Transverse colon (tissue), 4 donors: ENCODE measurements around the gene ARID3C. TPM values are rescaled to one million over a fixed set of nuclear protein-coding genes. Genes with fewer than 3 reads are reported as not detected.
A peak's percentile ranks its signal among the peaks of the same experiment; 100 is the strongest.

Experiments used
- DNase-seq: peaks from one replicate; pipeline ENCODE4 v3.0.0-alpha.2; 2019
- H3K27ac ChIP-seq, 4 donors: fragments of 200-600 bp; sonication (generic); 2 replicates each; pipeline ENCODE4 v1.5.1; 2016 to 2018; ENCODE audit warnings: inconsistent platforms in 4 of 4
- H3K27me3 ChIP-seq: fragments of 200-600 bp; sonication (generic); 2 replicates; pipeline ENCODE4 v1.5.1; 2017; ENCODE audit warnings: inconsistent platforms
- H3K36me3 ChIP-seq, 4 donors: fragments of 200-600 bp; sonication (generic); 2 replicates each; pipeline ENCODE4 v1.5.1; 2017 to 2019; ENCODE audit warnings: inconsistent platforms in 4 of 4
- H3K4me1 ChIP-seq, 4 donors: fragments of 200-600 bp; sonication (generic); 2 replicates each; pipeline ENCODE4 v1.5.1; 2017 to 2020; ENCODE audit warnings: inconsistent platforms in 4 of 4
- H3K4me3 ChIP-seq, 4 donors: fragments of 200-600 bp; sonication (generic); 1 replicate in 1 of 4; 2 replicates in 3 of 4; pipeline versions ENCODE4 v1.5.1 to v1.6.1; 2017 to 2019; ENCODE audit warnings: inconsistent platforms in 4 of 4
- H3K9me3 ChIP-seq, 2 donors: fragments of 200-600 bp; sonication (generic); 2 replicates each; pipeline ENCODE4 v1.5.1; 2017 to 2019; ENCODE audit warnings: inconsistent platforms in 2 of 2
- EP300 ChIP-seq: sonication (generic); formaldehyde crosslinking; IDR thresholded peaks from one replicate; pipeline ENCODE4 v1.6.1; 2017; ENCODE audit warnings: antibody characterized with exemption, low read depth
- POLR2A ChIP-seq: fragments of 450-650 bp; IDR thresholded peaks from one replicate; pipeline ENCODE4 v1.6.1; 2016; ENCODE audit warnings: antibody characterized with exemption, mild to moderate bottlenecking, moderate library complexity
- POLR2AphosphoS5 ChIP-seq, 3 donors: sonication (generic); formaldehyde crosslinking; IDR thresholded peaks; one replicate each; pipeline ENCODE4 v1.6.1; 2016; ENCODE audit warnings: antibody characterized with exemption in 3 of 3
- WGBS, 2 donors: methylation state at CpG; one replicate each; pipeline ENCODE4 v1.1.5; 2018; ENCODE audit warnings: low coverage in 1 of 2; 5-methylcytosine and 5-hydroxymethylcytosine counted together
- in situ Hi-C, 4 donors: fragments of 200-750 bp; cut with MboI; loops; one replicate each; pipeline versions ENCODE4 v1.15.0 to v1.15.1; 2017; ENCODE audit warnings: low sequenced_read_pairs in 3 of 4, low pct_ligation_motif_present in 1 of 4, low pct_unique_long_range_greater_than_20kb in 1 of 4
- intact Hi-C: fragments of 100-400 bp; cut with DNase I; formaldehyde crosslinking; loops from one replicate; pipeline ENCODE4 v1.15.1; 2023; ENCODE audit warnings: low total_unique reads
- total RNA-seq, 4 donors: library from RNA; depleted of rRNA; stranded (reverse); fragments of >200 nt; gene quantifications; one replicate each; pipeline ENCODE4 v1.1.0, GENCODE V29; 2016
- TF ChIP-seq, protein P1 (sequence below), 5 experiments: fragments of 200-600 bp in 3 of 5; fragments of 450-650 bp in 2 of 5; sonication (generic) in 3 of 5; IDR thresholded peaks; 1 replicate in 2 of 5; 2 replicates in 3 of 5; pipeline ENCODE4 v1.5.1; 2016 to 2017; ENCODE audit warnings: antibody characterized with exemption in 5 of 5, inconsistent platforms in 3 of 5, mild to moderate bottlenecking in 2 of 5, moderate library complexity in 1 of 5

The ARID3C gene
- total RNA-seq, 4 donors from 2014 or later, result not detected

DNA sequence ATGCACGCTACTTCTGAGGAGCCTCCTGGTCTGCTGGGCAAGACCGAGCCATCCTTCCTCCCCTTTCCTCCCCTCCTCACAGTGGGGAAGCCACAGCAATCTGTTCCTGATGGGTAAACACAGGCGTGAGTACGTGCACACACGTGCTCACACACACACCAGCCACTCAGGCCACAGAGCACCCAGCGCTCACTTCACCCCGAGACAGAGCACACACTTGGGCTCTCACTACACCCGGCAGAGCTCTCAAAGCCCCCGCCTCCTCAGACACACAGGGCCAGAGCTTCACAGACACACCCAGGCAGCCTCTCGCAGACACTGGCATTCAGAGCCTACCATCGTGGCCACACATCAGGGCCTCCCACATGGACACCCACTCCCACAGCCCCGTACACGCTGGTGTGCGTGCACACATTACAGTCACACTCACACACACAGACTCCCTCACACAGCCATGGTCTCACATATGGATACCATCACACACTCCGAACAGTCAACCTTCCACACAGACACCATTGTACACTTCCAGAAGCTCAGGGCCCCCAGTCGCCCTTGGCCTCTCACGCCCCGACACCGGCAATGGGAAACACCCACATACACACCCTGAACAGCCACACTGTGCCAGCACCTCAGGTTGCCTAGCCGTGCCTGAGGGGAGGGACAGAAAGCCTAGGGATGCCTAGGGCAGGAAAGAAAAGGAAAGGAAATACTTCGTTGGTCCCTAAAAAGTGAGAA is 52.8 kb downstream of the ARID3C start:
- peaks cover 43% of the 10 kb centered on the region for H3K27me3 ChIP-seq
- H3K9me3 ChIP-seq, result no peaks in the 10 kb centered on the region
- H3K4me1 ChIP-seq, result peaks cover 0 to 49% (median 18%) of the 10 kb centered on the region in 4 donors
- no peak overlapping the region for H3K27ac ChIP-seq
- no peak for TF ChIP-seq EP300
- no peak for TF ChIP-seq POLR2A
- TF ChIP-seq, protein P1, sequence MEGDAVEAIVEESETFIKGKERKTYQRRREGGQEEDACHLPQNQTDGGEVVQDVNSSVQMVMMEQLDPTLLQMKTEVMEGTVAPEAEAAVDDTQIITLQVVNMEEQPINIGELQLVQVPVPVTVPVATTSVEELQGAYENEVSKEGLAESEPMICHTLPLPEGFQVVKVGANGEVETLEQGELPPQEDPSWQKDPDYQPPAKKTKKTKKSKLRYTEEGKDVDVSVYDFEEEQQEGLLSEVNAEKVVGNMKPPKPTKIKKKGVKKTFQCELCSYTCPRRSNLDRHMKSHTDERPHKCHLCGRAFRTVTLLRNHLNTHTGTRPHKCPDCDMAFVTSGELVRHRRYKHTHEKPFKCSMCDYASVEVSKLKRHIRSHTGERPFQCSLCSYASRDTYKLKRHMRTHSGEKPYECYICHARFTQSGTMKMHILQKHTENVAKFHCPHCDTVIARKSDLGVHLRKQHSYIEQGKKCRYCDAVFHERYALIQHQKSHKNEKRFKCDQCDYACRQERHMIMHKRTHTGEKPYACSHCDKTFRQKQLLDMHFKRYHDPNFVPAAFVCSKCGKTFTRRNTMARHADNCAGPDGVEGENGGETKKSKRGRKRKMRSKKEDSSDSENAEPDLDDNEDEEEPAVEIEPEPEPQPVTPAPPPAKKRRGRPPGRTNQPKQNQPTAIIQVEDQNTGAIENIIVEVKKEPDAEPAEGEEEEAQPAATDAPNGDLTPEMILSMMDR (IDR thresholded peaks at IDR 0.05), result no peak
- TF ChIP-seq POLR2AphosphoS5 (IDR thresholded peaks at IDR 0.05), result no peak
- intact Hi-C loops (no loop called here), in situ Hi-C loops (no loop called here)
- 58 to 59% methylated on average over 2 to 19 of the region's 21 CpGs for WGBS, 2 donors
- no peaks in the 10 kb centered on the region for H3K36me3 ChIP-seq
- DNase-seq, result peak; percentile 54
- H3K4me3 ChIP-seq, result no peak overlapping the region

DNA sequence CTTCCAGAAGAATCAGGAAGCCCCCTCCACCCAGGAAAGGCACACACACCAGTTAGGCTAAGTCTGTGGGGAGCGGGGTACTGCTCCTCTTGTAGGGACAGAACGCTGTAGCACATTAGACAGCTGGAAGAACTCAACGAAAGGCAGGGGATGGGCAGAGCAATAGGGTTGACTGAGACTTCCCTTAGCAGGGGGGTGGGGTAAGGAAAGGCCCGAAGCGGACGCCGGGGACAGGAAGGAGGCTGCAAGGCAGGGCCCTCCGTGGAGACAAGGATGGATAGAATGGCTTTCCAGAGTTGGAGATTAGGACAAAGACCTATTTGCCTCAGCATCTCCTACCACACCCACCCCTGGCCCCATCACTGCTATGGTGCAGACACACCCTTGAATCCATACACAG is 53.6 kb downstream of the ARID3C start:
- 51 to 63% methylated on average over 5 to 8 of the region's 8 CpGs for WGBS, 2 donors
- intact Hi-C loops, result no loop called here
- peaks cover 0 to 57% (median 22%) of the 10 kb centered on the region in 4 donors for H3K4me1 ChIP-seq
- TF ChIP-seq POLR2A (no peak), EP300 (no peak), POLR2AphosphoS5 (IDR thresholded peaks at IDR 0.05) (no peak)
- TF ChIP-seq, protein P1 (IDR thresholded peaks at IDR 0.05), result no peak
- DNase-seq, result no peak
- H3K36me3 ChIP-seq, result no peaks in the 10 kb centered on the region
- peaks cover 36% of the 10 kb centered on the region for H3K27me3 ChIP-seq
- H3K27ac ChIP-seq, result no peak overlapping the region
- in situ Hi-C loops, result no loop called here
- H3K9me3 ChIP-seq, result no peaks in the 10 kb centered on the region
- no peak overlapping the region for H3K4me3 ChIP-seq

DNA sequence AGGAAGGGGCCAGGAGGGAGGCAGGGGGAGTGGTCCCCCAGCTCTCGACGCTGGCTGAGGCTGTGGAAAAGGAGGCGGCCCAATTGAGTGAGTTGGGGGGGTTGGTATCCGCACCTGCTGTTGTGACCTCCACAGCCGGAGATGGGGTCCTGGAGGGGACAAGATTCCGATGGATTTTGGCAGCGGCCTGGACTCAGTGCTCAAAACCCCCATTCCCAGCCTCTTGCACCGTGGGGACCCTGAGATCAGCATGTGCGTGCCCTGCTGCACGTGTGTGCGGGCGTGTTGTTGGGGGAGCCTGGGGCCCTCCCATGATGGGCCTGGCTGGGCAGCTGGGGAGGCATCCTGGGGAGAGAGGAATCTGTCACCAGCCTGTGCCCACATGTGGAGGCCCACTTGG is 54.3 kb downstream of the ARID3C start:
- Histone ChIP-seq H3K27ac (no peak overlapping the region), H3K27me3 (peaks cover 29% of the 10 kb centered on the region), H3K4me3 (no peak overlapping the region), H3K36me3 (no peaks in the 10 kb centered on the region), H3K9me3 (no peaks in the 10 kb centered on the region), H3K4me1 (peaks cover 0 to 61% (median 23%) of the 10 kb centered on the region in 4 donors)
- intact Hi-C loops (no loop called here), in situ Hi-C loops (no loop called here)
- TF ChIP-seq EP300 (no peak), POLR2AphosphoS5 (IDR thresholded peaks at IDR 0.05) (no peak), POLR2A (no peak)
- TF ChIP-seq, protein P1 (IDR thresholded peaks at IDR 0.05), result no peak
- DNase-seq, result no peak
- 89% methylated on average over 12 of the region's 12 CpGs; no CpG with 5 or more reads in 1 of the 2 donors for WGBS, 2 donors

DNA sequence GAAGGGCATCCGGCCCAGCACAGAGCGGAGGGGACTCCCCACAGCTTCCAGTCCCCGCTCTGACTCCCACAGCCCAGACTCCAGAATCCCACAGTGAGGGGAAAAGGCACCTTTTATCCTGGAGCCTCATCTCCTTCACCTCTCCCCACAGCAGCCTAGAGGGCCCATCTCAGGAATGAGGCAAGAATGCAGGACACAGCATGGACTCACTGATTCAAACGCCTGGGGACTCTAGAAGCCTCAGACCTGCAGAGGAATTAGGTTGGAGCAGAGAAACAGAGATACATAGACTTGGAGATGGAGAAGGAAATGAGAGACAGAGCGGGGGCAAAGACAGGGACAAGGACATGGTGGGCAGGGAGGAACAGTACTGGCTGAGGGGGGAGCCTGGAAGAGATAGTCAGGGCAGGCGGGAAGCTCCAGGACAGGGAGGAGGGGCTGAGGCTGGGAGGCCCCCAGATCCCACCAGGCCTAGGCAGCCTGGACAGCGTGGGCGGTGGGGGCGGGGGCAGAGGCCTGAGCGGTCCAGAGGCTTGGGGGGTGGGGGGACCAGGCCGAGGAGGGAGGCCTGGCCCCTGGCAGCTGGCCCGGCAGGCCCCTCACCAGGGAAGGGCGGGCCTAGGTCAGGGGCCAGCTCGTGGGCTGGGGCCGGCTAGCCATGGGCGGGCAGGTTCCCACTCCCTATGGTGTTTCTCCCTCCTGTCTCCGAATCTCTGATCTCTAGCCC is 55.1 kb downstream of the ARID3C start:
- TF ChIP-seq POLR2AphosphoS5 (IDR thresholded peaks at IDR 0.05) (no peak), POLR2A (no peak), EP300 (no peak)
- TF ChIP-seq, protein P1 (IDR thresholded peaks at IDR 0.05), result no peak
- H3K27ac ChIP-seq, result no peak overlapping the region
- no peaks in the 10 kb centered on the region for H3K9me3 ChIP-seq
- no peak overlapping the region for H3K4me3 ChIP-seq
- WGBS, 2 donors, result 77 to 82% methylated on average over 3 to 11 of the region's 17 CpGs
- in situ Hi-C loops, result no loop called here
- peaks cover 0 to 55% (median 23%) of the 10 kb centered on the region in 4 donors for H3K4me1 ChIP-seq
- no peaks in the 10 kb centered on the region for H3K36me3 ChIP-seq
- intact Hi-C loops, result no loop called here
- no peak for DNase-seq
- peaks cover 21% of the 10 kb centered on the region for H3K27me3 ChIP-seq
